ENCODE measurements around the gene ZSCAN20. TPM values are rescaled to one million over a fixed set of nuclear protein-coding genes. Genes with fewer than 3 reads are reported as not detected.

Gene ZSCAN20
- polyA plus RNA-seq, 1 donor (not counting 4 experiments of a cell fraction or from before 2014, with no cell fraction given), result 3.1 TPM

DNA sequence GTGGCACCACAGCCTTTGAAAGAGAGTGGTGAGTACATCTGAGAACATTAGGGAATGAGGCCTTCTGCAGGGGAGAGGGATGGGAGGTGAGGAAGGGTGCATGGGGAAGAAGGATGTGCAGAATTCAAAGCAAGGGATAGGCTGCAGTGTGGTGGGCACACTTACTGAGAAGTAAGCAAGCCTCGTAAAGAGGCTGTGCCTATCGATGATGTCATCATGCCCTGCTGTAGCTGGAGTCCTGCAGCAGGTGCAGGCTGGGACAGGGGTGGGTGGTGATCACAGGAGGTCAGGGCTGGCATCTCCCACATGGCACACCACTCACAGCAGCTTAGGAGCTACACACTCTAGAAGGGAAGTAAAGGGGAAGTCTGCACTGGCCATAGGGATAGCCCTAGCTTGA, 16.2 kb downstream of the ZSCAN20 start:
- no peaks in the 10 kb centered on the region for H3K27me3 ChIP-seq (ENCODE audit: control insufficient read depth, extremely low read depth, insufficient read depth, low read length)
- H4K20me1 ChIP-seq (ENCODE audit: control insufficient read depth, extremely low read depth, insufficient read depth, low read length), result no peaks in the 10 kb centered on the region
- no peaks in the 10 kb centered on the region for H3K79me2 ChIP-seq (ENCODE audit: control insufficient read depth, insufficient read depth, low read length)
- H3K9me3 ChIP-seq (ENCODE audit: control insufficient read depth, low read depth, low read length), result peaks cover 3% of the 10 kb centered on the region
- FAIRE-seq, result no peak
- DNase-seq (ENCODE audit: low read depth, low spot score), result no peak
- H3K4me2 ChIP-seq (ENCODE audit: control insufficient read depth, extremely low read depth, insufficient read depth, low read depth, low read length), result no peak overlapping the region
- dilution Hi-C loops (cut with MboI; ENCODE audit: extremely low pct_ligation_motif_present, low sequenced_read_pairs), result no loop called here
- no peaks in the 10 kb centered on the region for H3K9me1 ChIP-seq (ENCODE audit: control insufficient read depth, extremely low read depth, insufficient read depth, low read length)
- TF ChIP-seq, protein P1, sequence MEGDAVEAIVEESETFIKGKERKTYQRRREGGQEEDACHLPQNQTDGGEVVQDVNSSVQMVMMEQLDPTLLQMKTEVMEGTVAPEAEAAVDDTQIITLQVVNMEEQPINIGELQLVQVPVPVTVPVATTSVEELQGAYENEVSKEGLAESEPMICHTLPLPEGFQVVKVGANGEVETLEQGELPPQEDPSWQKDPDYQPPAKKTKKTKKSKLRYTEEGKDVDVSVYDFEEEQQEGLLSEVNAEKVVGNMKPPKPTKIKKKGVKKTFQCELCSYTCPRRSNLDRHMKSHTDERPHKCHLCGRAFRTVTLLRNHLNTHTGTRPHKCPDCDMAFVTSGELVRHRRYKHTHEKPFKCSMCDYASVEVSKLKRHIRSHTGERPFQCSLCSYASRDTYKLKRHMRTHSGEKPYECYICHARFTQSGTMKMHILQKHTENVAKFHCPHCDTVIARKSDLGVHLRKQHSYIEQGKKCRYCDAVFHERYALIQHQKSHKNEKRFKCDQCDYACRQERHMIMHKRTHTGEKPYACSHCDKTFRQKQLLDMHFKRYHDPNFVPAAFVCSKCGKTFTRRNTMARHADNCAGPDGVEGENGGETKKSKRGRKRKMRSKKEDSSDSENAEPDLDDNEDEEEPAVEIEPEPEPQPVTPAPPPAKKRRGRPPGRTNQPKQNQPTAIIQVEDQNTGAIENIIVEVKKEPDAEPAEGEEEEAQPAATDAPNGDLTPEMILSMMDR (optimal IDR thresholded peaks at IDR 0.05 in 1 of 3, IDR thresholded peaks at IDR 0.05 in 1 of 3, conservative IDR thresholded peaks at IDR 0.05 in 1 of 3; ENCODE audit: extremely low read depth in 1 of 3, insufficient read depth in 2 of 3, low read length in 3 of 3), result no peak
- no peak for TF ChIP-seq EZH2 (IDR thresholded peaks at IDR 0.05; ENCODE audit: low read length)
- H3K4me1 ChIP-seq (ENCODE audit: control insufficient read depth, extremely low read depth, insufficient read depth, low read length), result no peaks in the 10 kb centered on the region
- H3K36me3 ChIP-seq (ENCODE audit: control insufficient read depth in 2 of 2, extremely low read depth in 1 of 2, insufficient read depth in 2 of 2, low read length in 2 of 2), result peaks cover 23 to 35% of the 10 kb centered on the region in 2 experiments
- no peak overlapping the region for H2AFZ ChIP-seq (ENCODE audit: control insufficient read depth, low read length)
- H3K27ac ChIP-seq (ENCODE audit: control insufficient read depth, insufficient read depth, low read length), result no peak overlapping the region
- no peak overlapping the region for H3K9ac ChIP-seq (ENCODE audit: control insufficient read depth, extremely low read depth, insufficient read depth, low read length)
- H3K4me3 ChIP-seq (ENCODE audit: control insufficient read depth in 2 of 3, extremely low read depth in 1 of 3, insufficient read depth in 2 of 3, low read depth in 1 of 3, low read length in 3 of 3), result no peak overlapping the region

DNA sequence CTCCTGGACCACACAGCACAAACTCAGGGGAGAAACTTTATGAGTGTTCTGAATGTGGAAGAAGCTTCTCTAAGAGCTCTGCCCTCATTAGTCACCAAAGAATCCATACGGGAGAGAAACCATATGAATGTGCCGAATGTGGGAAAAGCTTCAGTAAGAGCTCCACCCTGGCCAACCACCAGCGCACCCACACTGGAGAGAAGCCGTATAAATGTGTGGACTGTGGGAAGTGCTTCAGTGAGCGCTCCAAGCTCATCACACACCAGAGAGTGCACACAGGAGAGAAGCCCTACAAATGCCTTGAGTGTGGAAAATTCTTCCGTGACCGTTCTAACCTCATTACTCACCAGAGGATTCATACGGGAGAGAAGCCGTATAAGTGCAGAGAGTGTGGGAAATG, 22.5 kb downstream of the ZSCAN20 start:
- H3K36me3 ChIP-seq (ENCODE audit: control insufficient read depth in 2 of 2, extremely low read depth in 1 of 2, insufficient read depth in 2 of 2, low read length in 2 of 2), result peaks cover 27 to 29% of the 10 kb centered on the region in 2 experiments

More for the DNA sequence above, 22.5 kb downstream of the ZSCAN20 start:
- Histone ChIP-seq H3K9me1 (ENCODE audit: control insufficient read depth, extremely low read depth, insufficient read depth, low read length) (no peaks in the 10 kb centered on the region), H3K4me1 (ENCODE audit: control insufficient read depth, extremely low read depth, insufficient read depth, low read length) (no peaks in the 10 kb centered on the region), H3K27me3 (ENCODE audit: control insufficient read depth, extremely low read depth, insufficient read depth, low read length) (no peaks in the 10 kb centered on the region), H2AFZ (ENCODE audit: control insufficient read depth, low read length) (no peak overlapping the region), H3K4me2 (ENCODE audit: control insufficient read depth, extremely low read depth, insufficient read depth, low read depth, low read length) (no peak overlapping the region), H3K79me2 (ENCODE audit: control insufficient read depth, insufficient read depth, low read length) (no peaks in the 10 kb centered on the region), H3K9me3 (ENCODE audit: control insufficient read depth, low read depth, low read length) (peaks cover 20% of the 10 kb centered on the region), H4K20me1 (ENCODE audit: control insufficient read depth, extremely low read depth, insufficient read depth, low read length) (no peaks in the 10 kb centered on the region), H3K4me3 (ENCODE audit: control insufficient read depth in 2 of 3, extremely low read depth in 1 of 3, insufficient read depth in 2 of 3, low read depth in 1 of 3, low read length in 3 of 3) (no peak overlapping the region), H3K9ac (ENCODE audit: control insufficient read depth, extremely low read depth, insufficient read depth, low read length) (no peak overlapping the region), H3K27ac (ENCODE audit: control insufficient read depth, insufficient read depth, low read length) (no peak overlapping the region)
- TF ChIP-seq EZH2 (IDR thresholded peaks at IDR 0.05; ENCODE audit: low read length), result no peak
- TF ChIP-seq, protein P1 (optimal IDR thresholded peaks at IDR 0.05 in 1 of 3, IDR thresholded peaks at IDR 0.05 in 1 of 3, conservative IDR thresholded peaks at IDR 0.05 in 1 of 3; ENCODE audit: extremely low read depth in 1 of 3, insufficient read depth in 2 of 3, low read length in 3 of 3), result no peak
- DNase-seq (ENCODE audit: low read depth, low spot score), result no peak
- dilution Hi-C loops (cut with MboI; ENCODE audit: extremely low pct_ligation_motif_present, low sequenced_read_pairs), result no loop called here
- FAIRE-seq, result no peak

All from keratinocyte (primary cell).